ENCODE results near the gene CLEC2D. TPM values are rescaled to one million over a fixed set of nuclear protein-coding genes. Genes with fewer than 3 reads are reported as not detected.

CLEC2D gene
- total and polyA plus RNA-seq, 11 donors, result 1.1 to 18.7 (median 1.6) TPM

- Histone ChIP-seq H3K4me1 (peaks cover 0 to 42% (median 0%) of the 10 kb centered on the region in 12 donors), H3K4me3 (no peak overlapping the region), H3K9me3 (no peaks in the 10 kb centered on the region), H3K27ac (peak overlapping the region in 1 of 12 donors; percentile 67), H3K27me3 (no peaks in the 10 kb centered on the region), H3K36me3 (no peaks in the 10 kb centered on the region)
- 70 to 84% (median 77%) methylated on average over 4 of the region's 4 CpGs for WGBS, 4 donors
- TF ChIP-seq POLR2A (IDR thresholded peaks at IDR 0.05) (no peak), CTCF (IDR thresholded peaks at IDR 0.05) (no peak)
- intact Hi-C loops (cut with DNase I), result loop anchor here in 2 of 10 donors (2.0 to 5.0 kb wide), 2 partner anchors 71 to 73 kb away; no protein-coding TSS in a partner anchor
- ATAC-seq (no peak), DNase-seq (no peak)
These were observed 33.2 kb upstream of the CLEC2D start for GRCh38 chr12:9636150-9636850.

GRCh38 chr12:9636851-9637206 is 32.7 kb upstream of the CLEC2D start:
- ATAC-seq, result no peak
- intact Hi-C loops (cut with DNase I), result loop anchor here in 2 of 10 donors (2.0 to 5.0 kb wide), 2 partner anchors 70 to 72 kb away; no protein-coding TSS in a partner anchor
- TF ChIP-seq POLR2A (IDR thresholded peaks at IDR 0.05) (no peak), CTCF (IDR thresholded peaks at IDR 0.05) (no peak)

GRCh38 chr12:9640024-9640423 is 29.5 kb upstream of the CLEC2D start:
- TF ChIP-seq POLR2A (IDR thresholded peaks at IDR 0.05) (no peak), CTCF (IDR thresholded peaks at IDR 0.05) (no peak)
- WGBS, 4 donors, result 91 to 94% (median 92%) methylated on average over 2 of the region's 2 CpGs
- Histone ChIP-seq H3K4me1 (peaks cover 0 to 34% (median 0%) of the 10 kb centered on the region in 12 donors), H3K36me3 (no peaks in the 10 kb centered on the region), H3K27ac (no peak overlapping the region), H3K27me3 (no peaks in the 10 kb centered on the region), H3K9me3 (no peaks in the 10 kb centered on the region), H3K4me3 (no peak overlapping the region)
- DNase-seq (no peak), ATAC-seq (no peak)
- intact Hi-C loops (cut with DNase I), result no loop called here

More at GRCh38 chr12:9636851-9637206, 32.7 kb upstream of the CLEC2D start:
- no peaks in the 10 kb centered on the region for H3K36me3 ChIP-seq
- no peaks in the 10 kb centered on the region for H3K27me3 ChIP-seq
- peak overlapping the region in 1 of 12 donors; percentile 67 for H3K27ac ChIP-seq
- H3K4me1 ChIP-seq, result peaks cover 0 to 42% (median 0%) of the 10 kb centered on the region in 12 donors
- DNase-seq, result no peak
- WGBS, 4 donors, result 78 to 88% (median 84%) methylated on average over 5 of the region's 5 CpGs
- no peak overlapping the region for H3K4me3 ChIP-seq
- no peaks in the 10 kb centered on the region for H3K9me3 ChIP-seq

- no peaks in the 10 kb centered on the region for H3K27me3 ChIP-seq
- H3K9me3 ChIP-seq, result no peaks in the 10 kb centered on the region
- ATAC-seq (no peak), DNase-seq (no peak)
- WGBS, 4 donors, result 86 to 92% (median 89%) methylated on average over 11 to 15 of the region's 15 CpGs
- H3K4me1 ChIP-seq, result peaks cover 0 to 22% (median 4%) of the 10 kb centered on the region in 12 donors
- H3K36me3 ChIP-seq, result no peaks in the 10 kb centered on the region
- intact Hi-C loops (cut with DNase I), result no loop called here
- no peak for TF ChIP-seq CTCF (IDR thresholded peaks at IDR 0.05)
- no peak for TF ChIP-seq POLR2A (IDR thresholded peaks at IDR 0.05)
- no peak overlapping the region for H3K4me3 ChIP-seq
- H3K27ac ChIP-seq, result no peak overlapping the region
These were observed 26.8 kb upstream of the CLEC2D start for GRCh38 chr12:9642606-9643265.
